A673 (cell line): ENCODE results near the gene SFMBT2.

Experiments used
- EZH2 ChIP-seq: fragments of 200-600 bp; sonication (generic); IDR thresholded peaks from 2 replicates; pipeline ENCODE4 v1.6.1; 2017; ENCODE audit warnings: borderline replicate concordance, low read depth, mild to moderate bottlenecking, mixed read lengths, antibody characterized with exemption, low read length; ENCODE audit not compliant: poor library complexity, severe bottlenecking
- TF ChIP-seq, protein P1 (sequence below): fragments of 300-800, 200-600 bp; sonication (generic); conservative IDR thresholded peaks from 2 replicates; pipeline ENCODE4 v1.5.1; 2017; ENCODE audit warnings: low read depth, mild to moderate bottlenecking, antibody characterized with exemption, low read length, moderate library complexity, mixed read lengths

DNA sequence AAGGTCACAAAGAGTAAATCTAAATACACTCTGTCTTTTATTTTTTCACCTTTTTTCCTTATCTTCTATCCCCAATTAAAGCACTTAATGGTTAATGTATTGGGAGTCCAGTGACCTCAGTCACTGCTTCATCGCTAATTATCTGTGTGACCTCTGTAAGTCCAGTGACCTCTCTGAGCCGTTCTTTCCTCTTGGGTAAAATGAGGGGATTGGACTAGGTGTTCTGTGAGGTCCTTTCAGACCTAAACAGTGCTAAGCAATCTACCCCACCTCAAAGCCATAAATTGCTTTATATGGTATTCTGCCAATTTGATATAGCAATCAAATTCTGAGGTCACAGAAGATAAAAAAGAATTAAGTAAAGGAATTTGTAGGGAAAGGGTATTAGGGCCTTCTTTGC is 3.9 kb upstream of the SFMBT2 start:
- no peak for TF ChIP-seq EZH2
- TF ChIP-seq, protein P1, sequence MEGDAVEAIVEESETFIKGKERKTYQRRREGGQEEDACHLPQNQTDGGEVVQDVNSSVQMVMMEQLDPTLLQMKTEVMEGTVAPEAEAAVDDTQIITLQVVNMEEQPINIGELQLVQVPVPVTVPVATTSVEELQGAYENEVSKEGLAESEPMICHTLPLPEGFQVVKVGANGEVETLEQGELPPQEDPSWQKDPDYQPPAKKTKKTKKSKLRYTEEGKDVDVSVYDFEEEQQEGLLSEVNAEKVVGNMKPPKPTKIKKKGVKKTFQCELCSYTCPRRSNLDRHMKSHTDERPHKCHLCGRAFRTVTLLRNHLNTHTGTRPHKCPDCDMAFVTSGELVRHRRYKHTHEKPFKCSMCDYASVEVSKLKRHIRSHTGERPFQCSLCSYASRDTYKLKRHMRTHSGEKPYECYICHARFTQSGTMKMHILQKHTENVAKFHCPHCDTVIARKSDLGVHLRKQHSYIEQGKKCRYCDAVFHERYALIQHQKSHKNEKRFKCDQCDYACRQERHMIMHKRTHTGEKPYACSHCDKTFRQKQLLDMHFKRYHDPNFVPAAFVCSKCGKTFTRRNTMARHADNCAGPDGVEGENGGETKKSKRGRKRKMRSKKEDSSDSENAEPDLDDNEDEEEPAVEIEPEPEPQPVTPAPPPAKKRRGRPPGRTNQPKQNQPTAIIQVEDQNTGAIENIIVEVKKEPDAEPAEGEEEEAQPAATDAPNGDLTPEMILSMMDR = no peak
